Measurements from ENCODE around the gene STX11.
A peak's percentile ranks its signal among the peaks of the same experiment; 100 is the strongest.

Gene STX11

DNA sequence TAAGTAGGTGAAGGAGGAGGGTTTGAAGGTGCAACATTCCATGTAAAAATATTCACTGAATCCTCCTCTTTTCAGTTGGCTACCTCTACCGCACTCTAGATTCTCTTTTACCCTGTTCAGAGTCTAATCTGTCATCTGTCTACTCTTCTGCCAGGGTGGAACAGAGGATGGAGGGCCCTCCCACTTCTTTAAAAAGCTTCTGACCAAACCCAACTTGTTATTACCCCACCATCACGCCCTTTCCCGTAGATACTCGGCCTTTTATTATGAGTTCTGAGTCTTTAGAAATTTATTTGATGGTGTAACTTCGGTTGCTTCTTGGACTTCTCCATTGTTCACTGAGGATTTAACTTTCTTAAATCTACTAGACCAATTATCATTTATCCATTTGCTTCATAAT, 11.7 kb downstream of the STX11 start:
- no CpG with 5 or more reads among the region's 5 CpGs for WGBS (ENCODE audit: insufficient coverage)
- Histone ChIP-seq H3K27ac (ENCODE audit: insufficient read depth in 1 of 2, low read depth in 1 of 2, low read length in 2 of 2, poor library complexity in 1 of 2, severe bottlenecking in 2 of 2) (no peak overlapping the region), H3K4me3 (ENCODE audit: control insufficient read depth in 1 of 7, extremely low read depth in 1 of 7, insufficient read depth in 4 of 7, low read depth in 2 of 7, low read length in 6 of 7) (no peak overlapping the region), H3K36me3 (ENCODE audit: control insufficient read depth in 4 of 4, insufficient read depth in 4 of 4, low read length in 3 of 4) (peaks cover 0 to 4% (median 2%) of the 10 kb centered on the region in 4 experiments), H3K9me3 (ENCODE audit: control extremely low read depth in 1 of 5, control insufficient read depth in 4 of 5, insufficient read depth in 2 of 5, low read depth in 1 of 5, low read length in 4 of 5) (no peaks in the 10 kb centered on the region), H3K4me1 (ENCODE audit: control extremely low read depth in 1 of 4, control insufficient read depth in 4 of 4, insufficient read depth in 4 of 4, low read length in 3 of 4) (peaks cover 0 to 2% (median under 1%) of the 10 kb centered on the region in 4 experiments), H3K27me3 (replicated peaks in 2 of 5; ENCODE audit: control insufficient read depth in 4 of 5, insufficient read depth in 5 of 5, low read length in 4 of 5) (no peaks in the 10 kb centered on the region)
- DNase-seq, result no peak
- ChIA-PET POLR2A (no interaction called here), CTCF (interaction anchor here (1.0 kb wide), 1 partner anchor 57 kb away, joined by 3 read pairs; no protein-coding TSS in a partner anchor)

DNA sequence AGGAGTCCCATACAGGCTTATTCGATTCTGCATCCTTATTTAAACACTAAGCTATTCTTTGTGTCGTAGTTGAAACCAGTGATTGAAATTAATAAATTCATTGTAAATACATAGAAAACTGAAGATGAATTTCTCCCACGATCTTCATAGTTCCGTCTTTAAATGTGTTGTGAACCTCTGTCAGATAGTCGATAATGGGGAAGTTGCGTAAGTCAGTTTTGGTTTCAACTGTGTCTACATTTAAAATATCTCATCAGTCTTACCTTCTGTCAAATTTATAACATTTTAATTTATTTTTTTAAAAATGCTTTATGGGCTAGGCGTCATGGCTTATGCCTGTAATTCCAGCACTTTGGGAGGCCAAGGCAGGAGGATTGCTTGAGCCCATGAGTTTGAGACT, 12.7 kb downstream of the STX11 start:
- POLR2A ChIA-PET, result no interaction called here
- Histone ChIP-seq H3K4me3 (ENCODE audit: control insufficient read depth in 1 of 7, extremely low read depth in 1 of 7, insufficient read depth in 4 of 7, low read depth in 2 of 7, low read length in 6 of 7) (peak overlapping the region in 2 of 7 experiments; percentile 7 to 24), H3K27me3 (replicated peaks in 2 of 5; ENCODE audit: control insufficient read depth in 4 of 5, insufficient read depth in 5 of 5, low read length in 4 of 5) (no peaks in the 10 kb centered on the region), H3K36me3 (ENCODE audit: control insufficient read depth in 4 of 4, insufficient read depth in 4 of 4, low read length in 3 of 4) (peaks cover 0 to 2% (median 0%) of the 10 kb centered on the region in 4 experiments), H3K4me1 (ENCODE audit: control extremely low read depth in 1 of 4, control insufficient read depth in 4 of 4, insufficient read depth in 4 of 4, low read length in 3 of 4) (peaks cover 0 to 2% (median under 1%) of the 10 kb centered on the region in 4 experiments), H3K9me3 (ENCODE audit: control extremely low read depth in 1 of 5, control insufficient read depth in 4 of 5, insufficient read depth in 2 of 5, low read depth in 1 of 5, low read length in 4 of 5) (no peaks in the 10 kb centered on the region), H3K27ac (ENCODE audit: insufficient read depth in 1 of 2, low read depth in 1 of 2, low read length in 2 of 2, poor library complexity in 1 of 2, severe bottlenecking in 2 of 2) (no peak overlapping the region)
- 80% methylated on average over 1 of the region's 7 CpGs for WGBS (ENCODE audit: insufficient coverage)
- CTCF ChIA-PET, result interaction anchor here (0.6 to 0.7 kb wide), 2 partner anchors 17 to 42 kb away, joined by 3 read pairs; no protein-coding TSS in a partner anchor
- DNase-seq, result peak; percentile 22 to 85 (median 74)

DNA sequence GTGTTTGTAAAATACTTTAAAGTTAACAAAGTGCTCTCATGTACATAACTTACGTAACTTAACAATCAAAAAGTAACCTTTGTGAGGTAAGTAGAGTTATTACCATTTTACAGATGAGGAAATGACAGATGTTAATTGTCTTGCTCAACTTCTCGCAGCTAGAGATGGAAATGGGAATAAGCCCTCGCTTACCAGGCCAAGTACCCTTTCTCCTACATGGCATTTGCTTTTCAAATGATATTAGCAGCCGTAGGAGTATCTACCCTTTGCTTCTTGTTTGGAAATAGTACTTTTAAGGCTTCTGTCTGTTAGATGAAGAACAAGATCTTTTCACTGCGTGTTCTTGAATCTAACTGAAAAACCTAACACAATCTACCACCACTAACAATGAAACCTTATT, 15.5 kb downstream of the STX11 start:
- WGBS (ENCODE audit: insufficient coverage), result 94% methylated on average over 3 of the region's 5 CpGs
- CTCF ChIA-PET, result no interaction called here

DNA sequence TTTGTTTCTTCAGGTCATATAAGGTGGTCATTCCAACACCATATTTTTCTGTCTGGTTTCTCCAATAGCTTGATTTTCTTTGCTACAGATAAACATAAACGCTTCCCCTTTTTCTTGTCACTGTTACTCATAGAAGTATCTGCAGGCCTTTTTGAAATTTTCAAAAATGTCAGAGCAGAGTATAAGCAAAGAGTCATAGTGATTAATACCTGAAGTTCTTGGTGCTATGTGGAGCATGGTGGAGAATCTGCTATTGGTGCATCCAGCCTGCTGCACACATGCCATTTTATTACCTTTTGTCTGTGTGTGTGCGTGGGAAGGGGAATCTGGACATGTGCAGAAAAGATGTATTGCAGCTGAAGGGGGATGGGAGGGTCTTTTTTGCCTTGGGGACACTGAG, 19.7 kb downstream of the STX11 start:
- Histone ChIP-seq H3K36me3 (ENCODE audit: control insufficient read depth in 4 of 4, insufficient read depth in 4 of 4, low read length in 3 of 4) (peaks cover 0 to 19% (median 4%) of the 10 kb centered on the region in 4 experiments), H3K4me3 (ENCODE audit: control insufficient read depth in 1 of 7, extremely low read depth in 1 of 7, insufficient read depth in 4 of 7, low read depth in 2 of 7, low read length in 6 of 7) (no peak overlapping the region), H3K27ac (ENCODE audit: insufficient read depth in 1 of 2, low read depth in 1 of 2, low read length in 2 of 2, poor library complexity in 1 of 2, severe bottlenecking in 2 of 2) (no peak overlapping the region), H3K9me3 (ENCODE audit: control extremely low read depth in 1 of 5, control insufficient read depth in 4 of 5, insufficient read depth in 2 of 5, low read depth in 1 of 5, low read length in 4 of 5) (peaks cover 0 to 10% (median 0%) of the 10 kb centered on the region in 5 experiments), H3K27me3 (replicated peaks in 2 of 5; ENCODE audit: control insufficient read depth in 4 of 5, insufficient read depth in 5 of 5, low read length in 4 of 5) (no peaks in the 10 kb centered on the region), H3K4me1 (ENCODE audit: control extremely low read depth in 1 of 4, control insufficient read depth in 4 of 4, insufficient read depth in 4 of 4, low read length in 3 of 4) (no peaks in the 10 kb centered on the region)
- ChIA-PET CTCF (interaction anchor here (0.6 kb wide), 1 partner anchor 49 kb away, joined by 3 read pairs; no protein-coding TSS in a partner anchor), POLR2A (no interaction called here)
- WGBS (ENCODE audit: insufficient coverage), result 100% methylated on average over 2 of the region's 2 CpGs
- DNase-seq, result no peak

More for the DNA sequence above, 15.5 kb downstream of the STX11 start:
- DNase-seq, result no peak
- Histone ChIP-seq H3K36me3 (ENCODE audit: control insufficient read depth in 4 of 4, insufficient read depth in 4 of 4, low read length in 3 of 4) (peaks cover 0 to 13% (median 3%) of the 10 kb centered on the region in 4 experiments), H3K27ac (ENCODE audit: insufficient read depth in 1 of 2, low read depth in 1 of 2, low read length in 2 of 2, poor library complexity in 1 of 2, severe bottlenecking in 2 of 2) (no peak overlapping the region), H3K27me3 (replicated peaks in 2 of 5; ENCODE audit: control insufficient read depth in 4 of 5, insufficient read depth in 5 of 5, low read length in 4 of 5) (no peaks in the 10 kb centered on the region), H3K9me3 (ENCODE audit: control extremely low read depth in 1 of 5, control insufficient read depth in 4 of 5, insufficient read depth in 2 of 5, low read depth in 1 of 5, low read length in 4 of 5) (peaks cover 0 to 10% (median 0%) of the 10 kb centered on the region in 5 experiments), H3K4me3 (ENCODE audit: control insufficient read depth in 1 of 7, extremely low read depth in 1 of 7, insufficient read depth in 4 of 7, low read depth in 2 of 7, low read length in 6 of 7) (no peak overlapping the region), H3K4me1 (ENCODE audit: control extremely low read depth in 1 of 4, control insufficient read depth in 4 of 4, insufficient read depth in 4 of 4, low read length in 3 of 4) (peaks cover 0 to 2% (median 0%) of the 10 kb centered on the region in 4 experiments)
- POLR2A ChIA-PET, result interaction anchor here (1.4 kb wide), 1 partner anchor 9 kb away, joined by 6 read pairs; no protein-coding TSS in a partner anchor

DNA sequence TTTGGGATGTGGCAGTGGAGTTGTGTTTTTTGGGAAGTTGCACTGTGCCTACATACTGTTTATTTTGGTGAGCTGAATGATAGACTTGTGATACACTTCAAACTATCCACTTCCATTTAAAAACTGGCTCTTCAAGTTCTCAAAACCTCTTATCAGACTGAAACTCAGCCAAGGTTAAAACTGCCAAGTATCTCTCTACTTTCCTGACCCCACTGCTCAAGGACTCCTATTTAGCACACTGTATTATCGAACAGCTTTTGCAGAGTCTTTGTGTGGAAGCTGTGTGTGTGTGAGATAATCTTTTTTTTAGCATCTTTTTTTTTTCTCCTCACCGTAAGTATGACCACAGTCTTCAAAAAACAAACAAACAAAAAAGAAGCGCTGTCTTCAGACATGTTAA, 21.1 kb downstream of the STX11 start:
- Histone ChIP-seq H3K27ac (ENCODE audit: insufficient read depth in 1 of 2, low read depth in 1 of 2, low read length in 2 of 2, poor library complexity in 1 of 2, severe bottlenecking in 2 of 2) (no peak overlapping the region), H3K27me3 (replicated peaks in 2 of 5; ENCODE audit: control insufficient read depth in 4 of 5, insufficient read depth in 5 of 5, low read length in 4 of 5) (no peaks in the 10 kb centered on the region), H3K36me3 (ENCODE audit: control insufficient read depth in 4 of 4, insufficient read depth in 4 of 4, low read length in 3 of 4) (peaks cover 0 to 19% (median 4%) of the 10 kb centered on the region in 4 experiments), H3K4me3 (ENCODE audit: control insufficient read depth in 1 of 7, extremely low read depth in 1 of 7, insufficient read depth in 4 of 7, low read depth in 2 of 7, low read length in 6 of 7) (no peak overlapping the region), H3K9me3 (ENCODE audit: control extremely low read depth in 1 of 5, control insufficient read depth in 4 of 5, insufficient read depth in 2 of 5, low read depth in 1 of 5, low read length in 4 of 5) (peaks cover 0 to 10% (median 0%) of the 10 kb centered on the region in 5 experiments), H3K4me1 (ENCODE audit: control extremely low read depth in 1 of 4, control insufficient read depth in 4 of 4, insufficient read depth in 4 of 4, low read length in 3 of 4) (no peaks in the 10 kb centered on the region)
- DNase-seq, result peak in 1 of 3 donors; percentile 19
- WGBS (ENCODE audit: insufficient coverage), result no CpG with 5 or more reads among the region's 3 CpGs
- ChIA-PET POLR2A (interaction anchor here (0.5 kb wide), 1 partner anchor 1641 kb away, joined by 3 read pairs; no protein-coding TSS in a partner anchor), CTCF (interaction anchor here (1.0 kb wide), 1 partner anchor 15 kb away, joined by 3 read pairs; no protein-coding TSS in a partner anchor)

DNA sequence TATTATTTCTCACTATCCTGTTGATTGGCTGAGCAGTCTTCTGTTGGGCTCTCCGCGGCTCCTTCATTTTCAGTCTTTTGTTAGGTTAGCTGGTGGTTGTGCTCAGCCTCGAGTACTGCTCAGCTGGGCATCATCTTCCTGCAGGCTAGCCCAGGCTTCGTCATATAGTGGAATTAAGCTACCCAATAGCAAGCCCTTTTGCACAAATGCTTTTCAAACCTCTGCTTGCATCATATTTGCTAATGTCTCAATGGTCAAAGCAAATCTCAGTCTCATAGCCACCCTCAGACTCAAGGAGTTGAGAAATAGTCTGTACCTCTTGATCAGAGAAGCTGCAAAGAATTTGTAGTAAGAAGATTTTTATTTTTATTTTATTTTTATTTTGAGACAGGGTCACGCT, 23.7 kb downstream of the STX11 start:
- POLR2A ChIA-PET, result interaction anchor here (0.6 to 2.0 kb wide), 2 partner anchors 9 to 22 kb away, joined by 3 to 6 read pairs; no protein-coding TSS in a partner anchor

DNA sequence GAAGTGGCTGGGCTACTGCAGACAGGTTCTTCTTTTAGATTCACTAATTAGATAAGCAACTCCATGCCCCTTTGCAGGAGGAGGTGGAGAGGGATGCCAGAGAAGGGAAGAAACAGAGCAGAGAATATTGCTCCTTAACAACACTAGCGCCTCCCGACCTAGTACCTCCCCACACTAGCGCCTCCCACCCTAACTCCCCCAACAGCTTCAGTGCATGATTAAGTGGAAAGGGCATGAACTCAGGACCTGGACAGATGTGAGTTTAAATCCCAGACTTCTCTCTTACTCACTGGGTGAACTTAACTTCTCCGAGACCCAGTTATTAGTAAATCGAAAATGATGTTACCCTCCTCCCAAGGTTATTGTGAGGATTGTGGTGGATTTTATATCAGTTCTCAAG, 25.7 kb downstream of the STX11 start:
- no peak for DNase-seq
- POLR2A ChIA-PET, result no interaction called here
- Histone ChIP-seq H3K27ac (ENCODE audit: insufficient read depth in 1 of 2, low read depth in 1 of 2, low read length in 2 of 2, poor library complexity in 1 of 2, severe bottlenecking in 2 of 2) (no peak overlapping the region), H3K27me3 (replicated peaks in 2 of 5; ENCODE audit: control insufficient read depth in 4 of 5, insufficient read depth in 5 of 5, low read length in 4 of 5) (no peaks in the 10 kb centered on the region), H3K4me1 (ENCODE audit: control extremely low read depth in 1 of 4, control insufficient read depth in 4 of 4, insufficient read depth in 4 of 4, low read length in 3 of 4) (peaks cover 0 to 10% (median 6%) of the 10 kb centered on the region in 4 experiments), H3K36me3 (ENCODE audit: control insufficient read depth in 4 of 4, insufficient read depth in 4 of 4, low read length in 3 of 4) (peaks cover 0 to 6% (median 2%) of the 10 kb centered on the region in 4 experiments), H3K9me3 (ENCODE audit: control extremely low read depth in 1 of 5, control insufficient read depth in 4 of 5, insufficient read depth in 2 of 5, low read depth in 1 of 5, low read length in 4 of 5) (peaks cover 0 to 3% (median 0%) of the 10 kb centered on the region in 5 experiments), H3K4me3 (ENCODE audit: control insufficient read depth in 1 of 7, extremely low read depth in 1 of 7, insufficient read depth in 4 of 7, low read depth in 2 of 7, low read length in 6 of 7) (no peak overlapping the region)
- WGBS (ENCODE audit: insufficient coverage), result 100% methylated on average over 1 of the region's 5 CpGs
- CTCF ChIA-PET, result interaction anchor here (1.6 kb wide), 1 partner anchor 11 kb away, joined by 6 read pairs; no protein-coding TSS in a partner anchor

More for the DNA sequence above, 23.7 kb downstream of the STX11 start:
- CTCF ChIA-PET, result interaction anchor here (1.5 to 2.5 kb wide), 2 partner anchors 13 to 18 kb away, joined by 4 to 7 read pairs; no protein-coding TSS in a partner anchor
- peaks cover 0 to 13% (median 4%) of the 10 kb centered on the region in 4 experiments for H3K36me3 ChIP-seq (ENCODE audit: control insufficient read depth in 4 of 4, insufficient read depth in 4 of 4, low read length in 3 of 4)
- DNase-seq, result no peak
- peaks cover 0 to 4% (median 0%) of the 10 kb centered on the region in 5 experiments for H3K9me3 ChIP-seq (ENCODE audit: control extremely low read depth in 1 of 5, control insufficient read depth in 4 of 5, insufficient read depth in 2 of 5, low read depth in 1 of 5, low read length in 4 of 5)
- H3K4me3 ChIP-seq (ENCODE audit: control insufficient read depth in 1 of 7, extremely low read depth in 1 of 7, insufficient read depth in 4 of 7, low read depth in 2 of 7, low read length in 6 of 7), result no peak overlapping the region
- no peaks in the 10 kb centered on the region for H3K4me1 ChIP-seq (ENCODE audit: control extremely low read depth in 1 of 4, control insufficient read depth in 4 of 4, insufficient read depth in 4 of 4, low read length in 3 of 4)
- 95% methylated on average over 4 of the region's 5 CpGs for WGBS (ENCODE audit: insufficient coverage)
- no peaks in the 10 kb centered on the region for H3K27me3 ChIP-seq (replicated peaks in 2 of 5; ENCODE audit: control insufficient read depth in 4 of 5, insufficient read depth in 5 of 5, low read length in 4 of 5)
- no peak overlapping the region for H3K27ac ChIP-seq (ENCODE audit: insufficient read depth in 1 of 2, low read depth in 1 of 2, low read length in 2 of 2, poor library complexity in 1 of 2, severe bottlenecking in 2 of 2)

Measured in common myeloid progenitor, CD34-positive (primary cell).